GM12878 (cell line): ENCODE measurements around the gene MGLL. TPM values are rescaled to one million over a fixed set of nuclear protein-coding genes. Genes with fewer than 3 reads are reported as not detected.

Source experiments
- ATAC-seq: fragments of 200-7000 bp; cut with Tn5 transposase; 3 replicates; pipeline ENCODE4 v1.9.1; 2020; ENCODE audit warnings: mild to moderate bottlenecking, moderate library complexity
- BruUV-seq: library from RNA; stranded (reverse); fragments of 400-500 nt; replicated peaks from 2 replicates; lab custom pipeline; 2021; lab: Mats Ljungman, UMichigan
- CTCF ChIA-PET: fragments of 300-600 bp; sonication (Branson Sonifier 250); formaldehyde crosslinking; extraction: SDS; loops from one replicate; lab custom pipeline; 2021; ENCODE audit warnings: inconsistent platforms; lab: Yijun Ruan, JAX
- POLR2A ChIA-PET: fragments of 350-600 bp; formaldehyde crosslinking; extraction: SDS; loops from one replicate; lab custom pipeline; 2021; ENCODE audit warnings: inconsistent platforms; lab: Charles Lee
- RAD21 ChIA-PET: fragments of 300-600 bp; sonication (Branson Sonifier 250); formaldehyde crosslinking; loops from one replicate; lab custom pipeline; 2023; ENCODE audit warnings: antibody characterized with exemption; ENCODE audit not compliant: unreplicated experiment; lab: Charles Lee
- SMC1A ChIA-PET: fragments of 300-600 bp; sonication (Branson Sonifier 250); formaldehyde crosslinking; loops from one replicate; lab custom pipeline; 2023; ENCODE audit not compliant: unreplicated experiment, uncharacterized antibody; lab: Charles Lee
- DNase-seq: peaks from one replicate; pipeline ENCODE4 v3.0.0-alpha.2; 2011; ENCODE audit warnings: low read depth, low spot score
- FAIRE-seq: peaks from 3 replicates; lab custom pipeline; 2011; peaks lifted over from hg19 to GRCh38; lab: Jason Lieb, UNC
- H2AFZ ChIP-seq: 2 replicates; pipeline ENCODE4 v1.6.0; 2011; ENCODE audit warnings: low read depth, low read length, control low read depth; ENCODE audit not compliant: control insufficient read depth
- H3K27ac ChIP-seq: 2 replicates; pipeline ENCODE4 v1.5.1; 2011; ENCODE audit warnings: control low read depth; ENCODE audit not compliant: control insufficient read depth, insufficient read depth
- H3K27me3 ChIP-seq, 2 experiments: replicated peaks in 1 of 2; 2 replicates each; pipeline versions ENCODE4 v1.6.0 to v1.6.1; 2011; ENCODE audit warnings: low read length in 1 of 2; ENCODE audit not compliant: control insufficient read depth in 2 of 2, insufficient read depth in 2 of 2
- H3K36me3 ChIP-seq, 2 experiments: 2 replicates each; pipeline ENCODE4 v1.5.1; 2011; ENCODE audit warnings: low read length in 1 of 2; ENCODE audit not compliant: control insufficient read depth in 2 of 2, insufficient read depth in 2 of 2
- H3K4me1 ChIP-seq: 2 replicates; pipeline ENCODE4 v1.6.1; 2011; ENCODE audit warnings: mild to moderate bottlenecking, low read length, moderate library complexity, mixed read lengths; ENCODE audit not compliant: control insufficient read depth, insufficient read depth
- H3K4me2 ChIP-seq: 2 replicates; pipeline ENCODE4 v1.6.0; 2011; ENCODE audit warnings: control low read depth; ENCODE audit not compliant: control insufficient read depth, insufficient read depth
- H3K4me3 ChIP-seq: fragments of 200-600 bp; sonication (generic); 2 replicates; pipeline ENCODE4 v1.5.1; 2016
- H3K79me2 ChIP-seq: 2 replicates; pipeline ENCODE4 v1.6.0; 2011; ENCODE audit warnings: low read length; ENCODE audit not compliant: control insufficient read depth, insufficient read depth
- H3K9ac ChIP-seq: 2 replicates; pipeline ENCODE4 v1.8.0; 2011; ENCODE audit warnings: low read length, control low read depth, mixed read lengths; ENCODE audit not compliant: control insufficient read depth, insufficient read depth
- H3K9me3 ChIP-seq: replicated peaks from 3 replicates; pipeline ENCODE4 v1.5.1; 2011; ENCODE audit warnings: mild to moderate bottlenecking, low read length; ENCODE audit not compliant: control insufficient read depth, insufficient read depth
- H4K20me1 ChIP-seq: 2 replicates; pipeline ENCODE4 v1.6.0; 2011; ENCODE audit not compliant: control insufficient read depth, insufficient read depth
- CHD4 ChIP-seq: fragments of 200-600 bp; sonication (generic); IDR thresholded peaks from 2 replicates; pipeline ENCODE4 v1.6.1; 2016; ENCODE audit warnings: mild to moderate bottlenecking
- E2F4 ChIP-seq: IDR thresholded peaks from 2 replicates; pipeline ENCODE4 v1.6.1; 2012; ENCODE audit warnings: low read depth, low read length, improper control_type of control experiment
- ELK1 ChIP-seq: IDR thresholded peaks from 2 replicates; pipeline ENCODE4 v1.6.1; 2012; ENCODE audit warnings: low read depth, low read length, improper control_type of control experiment
- ESRRA ChIP-seq: IDR thresholded peaks from 2 replicates; pipeline ENCODE4 v1.6.1; 2012; ENCODE audit warnings: mild to moderate bottlenecking, low read length, improper control_type of control experiment
- GATAD2B ChIP-seq: fragments of 450-650 bp; conservative IDR thresholded peaks from 2 replicates; pipeline ENCODE4 v1.6.1; 2017; ENCODE audit warnings: low read depth, mild to moderate bottlenecking, moderate library complexity
- IRF4 ChIP-seq: IDR thresholded peaks from 2 replicates; pipeline ENCODE4 v1.6.1; 2011; ENCODE audit warnings: low read depth, low read length
- NFYA ChIP-seq: IDR thresholded peaks from 2 replicates; pipeline ENCODE4 v1.6.1; 2011; ENCODE audit warnings: low read depth, mild to moderate bottlenecking, low read length, improper control_type of control experiment, borderline replicate concordance
- NKRF ChIP-seq: fragments of 450-650 bp; conservative IDR thresholded peaks from 2 replicates; pipeline ENCODE4 v1.6.1; 2017; ENCODE audit warnings: mild to moderate bottlenecking, moderate library complexity
- POLR2A ChIP-seq: IDR thresholded peaks from 2 replicates; pipeline ENCODE4 v1.6.1; 2011; ENCODE audit warnings: low read depth, mild to moderate bottlenecking, low read length
- PRDM15 ChIP-seq: fragments of 450-650 bp; formaldehyde crosslinking; IDR thresholded peaks from 2 replicates; pipeline ENCODE4 v1.4.0; 2020; ENCODE audit warnings: mild to moderate bottlenecking, moderate library complexity
- SMARCA5 ChIP-seq: fragments of 450-650 bp; IDR thresholded peaks from 2 replicates; pipeline ENCODE4 v1.6.1; 2017; ENCODE audit warnings: mild to moderate bottlenecking
- SRF ChIP-seq, 2 experiments: IDR thresholded peaks; 2 replicates each; pipeline ENCODE4 v1.6.1; 2011; ENCODE audit warnings: low read depth in 2 of 2, low read length in 2 of 2, mild to moderate bottlenecking in 1 of 2, moderate library complexity in 1 of 2
- TBL1XR1 ChIP-seq: IDR thresholded peaks from 2 replicates; pipeline ENCODE4 v1.6.1; 2012; ENCODE audit warnings: low read depth, low read length, improper control_type of control experiment
- WGBS: methylation state at CpG from one replicate; pipeline ENCODE4 v1.1.6; 2016; ENCODE audit warnings: low lambda C conversion rate; ENCODE audit not compliant: insufficient replicate concordance, insufficient coverage; ENCODE audit errors: missing lambda C conversion rate; 5-methylcytosine and 5-hydroxymethylcytosine counted together
- in situ Hi-C: fragments of 300-500 bp; cut with MboI; formaldehyde crosslinking; loops from 9 replicates; pipeline ENCODE4 v1.14.3; 2018; ENCODE audit warnings: mixed read lengths
- intact Hi-C: fragments of 100-400 bp; cut with micrococcal nuclease; formaldehyde crosslinking; loops from one replicate; pipeline ENCODE4 v1.14.2; 2022; ENCODE audit not compliant: unreplicated experiment
- polyA plus RNA-seq, 11 experiments: library from polyadenylated mRNA; depleted of rRNA in 4 of 11; unstranded in 6 of 11; stranded (reverse) in 5 of 11; fragments of >200 nt; fragmentation: Nextera tagmentation in 4 of 11; fragmentation: Illumina TruSeq in 1 of 11; extraction: Ambion mirVana in 4 of 11; extraction: Trizol in 1 of 11; gene quantifications; 1 replicate in 1 of 11; 2 replicates in 10 of 11; pipeline versions ENCODE4 v1.2.1 to v1.2.3, GENCODE V29; 2011 to 2016; ENCODE audit warnings: inconsistent platforms in 2 of 11, missing spikeins in 2 of 11, low read depth in 1 of 11
- total RNA-seq, 4 experiments: library from RNA; depleted of rRNA in 3 of 4; stranded (reverse); fragments of >200 nt in 3 of 4; fragmentation: Illumina TruSeq in 1 of 4; extraction: Trizol in 1 of 4; gene quantifications; 2 replicates each; pipeline versions ENCODE4 v1.2.1 to v1.2.3, GENCODE V29; 2013 to 2021

MGLL gene
- total and polyA plus RNA-seq, 10 of the 15 experiments (the other 5 are each of a cell fraction or from before 2014, with no cell fraction given) = 44.9 to 177 (median 72.9) TPM

- TF ChIP-seq E2F4 = no peak
- TF ChIP-seq NKRF = no peak
- TF ChIP-seq SMARCA5 = no peak
- TF ChIP-seq, all 136 proteins: peak for 0
Observed at GRCh38 chr3:127744253-127744815, 78.0 kb downstream of the MGLL start (continued).

- in situ Hi-C loops (no loop called here), intact Hi-C loops (no loop called here)
- no peak overlapping the region for H3K27ac ChIP-seq
- no peaks in the 10 kb centered on the region for H4K20me1 ChIP-seq
- RAD21 ChIA-PET = no interaction called here
- DNase-seq = no peak
- CTCF ChIA-PET = interaction anchor here (0.7 to 1.3 kb wide), 4 partner anchors 8 to 48 kb away, joined by 3 to 4 read pairs (median 4); no protein-coding TSS in a partner anchor
- H3K4me2 ChIP-seq = no peak overlapping the region
- H3K9ac ChIP-seq = no peak overlapping the region
- no peaks in the 10 kb centered on the region for H3K9me3 ChIP-seq
- no peaks in the 10 kb centered on the region for H3K27me3 ChIP-seq
- H3K4me1 ChIP-seq = peaks cover 13% of the 10 kb centered on the region
- peaks cover 8% of the 10 kb centered on the region; the same call in 1 of the 2 replicates for H3K79me2 ChIP-seq
- FAIRE-seq = no peak
- H3K4me3 ChIP-seq = no peak overlapping the region
- 94% methylated on average over 15 of the region's 15 CpGs for WGBS
- H2AFZ ChIP-seq = no peak overlapping the region
- POLR2A ChIA-PET = interaction anchor here (0.6 kb wide), 1 partner anchor 48 kb away, joined by 3 read pairs; no protein-coding TSS in a partner anchor
- no peak for ATAC-seq
- peaks cover 6 to 19% of the 10 kb centered on the region in 2 experiments; a peak in 3 of 4 replicates for H3K36me3 ChIP-seq
- no TSS peak for BruUV-seq
- SMC1A ChIA-PET = interaction anchor here (1.0 to 1.2 kb wide), 3 partner anchors 8 to 47 kb away, joined by 3 to 4 read pairs (median 3); no protein-coding TSS in a partner anchor
- TF ChIP-seq TBL1XR1 (no peak), ESRRA (no peak), SRF (IDR thresholded peaks at IDR 0.05; ENCODE audit: low read depth in 2 of 2, low read length in 2 of 2) (no peak), GATAD2B (no peak), IRF4 (no peak), CHD4 (no peak), POLR2A (no peak), PRDM15 (CRISPR knock-in tag) (no peak), ELK1 (no peak), NFYA (no peak)
Observed at GRCh38 chr3:127743351-127744252, 78.7 kb downstream of the MGLL start.
